Measurements from ENCODE around the gene VTI1B. TPM values are rescaled to one million over a fixed set of nuclear protein-coding genes. Genes with fewer than 3 reads are reported as not detected.

The VTI1B gene
- total and polyA plus RNA-seq, 2 experiments from 2014 or later: 44.7 to 96.1 TPM

- H3K4me3 Mint-ChIP-seq: no peak overlapping the region
- peaks cover 10% of the 10 kb centered on the region for H4K20me1 ChIP-seq (replicated peaks; ENCODE audit: insufficient read depth)
- H3K36me3 ChIP-seq (ENCODE audit: insufficient read depth): peaks cover 3% of the 10 kb centered on the region; the same call in 1 of the 2 replicates
- H3K4me2 ChIP-seq: no peak overlapping the region
- TF ChIP-seq REST (IDR thresholded peaks at IDR 0.05; ENCODE audit: unreplicated experiment): no peak
- TF ChIP-seq CREB1 (CRISPR knock-in tag; IDR thresholded peaks at IDR 0.05; ENCODE audit: low read depth): no peak
- no peak for TF ChIP-seq EZH2 (IDR thresholded peaks at IDR 0.05; ENCODE audit: low read depth, unreplicated experiment)
- TF ChIP-seq JUNB (IDR thresholded peaks at IDR 0.05; ENCODE audit: unreplicated experiment): no peak
- TF ChIP-seq STAT1 (IDR thresholded peaks at IDR 0.05; ENCODE audit: unreplicated experiment): no peak
- TF ChIP-seq EZH2phosphoT487 (IDR thresholded peaks at IDR 0.05; ENCODE audit: unreplicated experiment): no peak
- no peak for TF ChIP-seq ZNF462 (CRISPR knock-in tag; IDR thresholded peaks at IDR 0.05)
- TF ChIP-seq ZNF331 (CRISPR knock-in tag; IDR thresholded peaks at IDR 0.05; ENCODE audit: low read depth): no peak
- no peak for TF ChIP-seq ETS1 (IDR thresholded peaks at IDR 0.05)
- TF ChIP-seq POLR2AphosphoS5 (IDR thresholded peaks at IDR 0.05; ENCODE audit: low read depth): no peak
- no peak for TF ChIP-seq NANOG (IDR thresholded peaks at IDR 0.05; ENCODE audit: borderline replicate concordance)
- no peak for TF ChIP-seq ZNF114 (CRISPR knock-in tag; IDR thresholded peaks at IDR 0.05)
- no peak for TF ChIP-seq CTCF (conservative IDR thresholded peaks at IDR 0.05; ENCODE audit: low read depth in 2 of 2)
- no peaks in the 10 kb centered on the region for H3K27me3 ChIP-seq (ENCODE audit: insufficient read depth)
- H3K4me1 Mint-ChIP-seq: no peaks in the 10 kb centered on the region
- H2AFZ ChIP-seq: no peak overlapping the region
- DNase-seq (ENCODE audit: low spot score) (no peak), ATAC-seq (no peak)
- H3K9me3 Mint-ChIP-seq: no peaks in the 10 kb centered on the region
- no peaks in the 10 kb centered on the region for H3K79me2 ChIP-seq (replicated peaks; ENCODE audit: insufficient read depth)
- no peaks in the 10 kb centered on the region for H3F3A ChIP-seq (replicated peaks; ENCODE audit: low read depth)
- H3K27me3 Mint-ChIP-seq (ENCODE audit: insufficient read depth, low read depth, poor library complexity): peaks cover 5% of the 10 kb centered on the region
- H3K27ac ChIP-seq (ENCODE audit: low read depth): no peak overlapping the region
- peaks cover 7% of the 10 kb centered on the region; the same call in 2 of the 3 replicates for H3K36me3 Mint-ChIP-seq (ENCODE audit: low read depth)
- no peaks in the 10 kb centered on the region for H3K4me1 ChIP-seq (ENCODE audit: insufficient read depth)
- H3K27ac Mint-ChIP-seq: no peak overlapping the region; the same call in 1 of the 2 replicates
- H3K9me2 ChIP-seq (ENCODE audit: insufficient read depth): no peaks in the 10 kb centered on the region
- no peak overlapping the region for H3K4me3 ChIP-seq
These were observed 38.0 kb downstream of the VTI1B start for GRCh38 chr14:67636361-67636919.
